ENCODE results near the gene CYBC1. TPM values are rescaled to one million over a fixed set of nuclear protein-coding genes. Genes with fewer than 3 reads are reported as not detected.

The CYBC1 gene
- total and polyA plus RNA-seq, 4 donors: 23.2 to 45.6 (median 34.9) TPM

DNA sequence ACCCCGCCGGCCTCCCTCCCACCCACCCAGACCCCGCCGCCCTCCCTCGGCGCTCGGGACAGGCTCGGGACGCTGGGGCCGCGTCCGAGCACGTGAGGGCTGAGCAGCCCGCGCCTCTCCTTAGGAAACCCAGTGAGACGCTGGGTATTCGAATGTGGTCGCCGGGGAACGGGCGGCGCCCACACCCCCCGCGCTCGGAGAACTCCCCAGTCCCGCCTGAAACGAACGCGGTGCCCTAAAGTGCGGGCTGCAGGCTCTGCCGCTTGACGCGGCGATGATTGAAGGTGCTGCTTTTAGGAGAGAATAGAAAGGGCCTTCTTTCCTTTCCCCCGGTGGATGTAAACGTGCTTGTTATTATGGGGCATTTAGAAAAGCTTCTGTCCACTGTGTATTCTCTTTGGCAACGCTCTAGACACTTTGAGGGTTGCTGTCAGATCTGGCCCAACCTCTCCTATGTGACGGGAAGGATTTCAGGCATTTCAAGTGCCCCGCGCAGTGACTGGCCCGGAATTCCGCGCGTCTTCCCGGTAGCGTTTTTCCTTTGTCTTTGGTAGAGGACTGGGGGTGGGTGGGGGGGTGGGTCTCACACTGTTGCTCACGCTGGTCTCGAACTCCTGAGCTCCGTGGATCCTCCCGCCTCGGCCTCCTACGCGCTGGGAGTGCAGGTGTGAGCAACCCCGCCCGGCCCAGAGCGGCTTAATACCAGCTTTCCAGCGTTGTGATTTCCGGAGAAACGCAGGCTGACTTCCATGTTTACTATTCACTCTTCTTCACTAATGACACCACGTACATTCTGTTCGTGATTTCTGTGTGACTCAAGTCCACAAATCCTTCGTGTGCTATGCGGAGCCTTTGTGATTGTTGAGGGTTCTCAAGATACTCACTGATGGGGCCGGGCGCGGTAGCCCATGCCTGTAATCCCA is 47.2 kb upstream of the CYBC1 start:
- Histone ChIP-seq H3K27ac (ENCODE audit: low read depth in 1 of 2, low read length in 2 of 2) (peak overlapping the region in 1 of 2 donors; percentile 29), H3K9ac (ENCODE audit: low read depth in 1 of 2, low read length in 2 of 2) (peak overlapping the region; percentile 42 to 48), H3K27me3 (ENCODE audit: control insufficient read depth in 4 of 4, insufficient read depth in 4 of 4, low read length in 3 of 4) (no peaks in the 10 kb centered on the region), H3K4me1 (ENCODE audit: control insufficient read depth in 4 of 4, insufficient read depth in 4 of 4, low read length in 3 of 4) (peaks cover 2 to 16% (median 8%) of the 10 kb centered on the region in 4 donors), H3K36me3 (ENCODE audit: control insufficient read depth in 4 of 4, insufficient read depth in 3 of 4, low read depth in 1 of 4, low read length in 3 of 4) (no peaks in the 10 kb centered on the region), H3K9me3 (ENCODE audit: control insufficient read depth in 4 of 4, low read length in 3 of 4) (no peaks in the 10 kb centered on the region), H3K4me3 (ENCODE audit: low read depth in 1 of 3, low read length in 3 of 3) (peak overlapping the region; percentile 37 to 61 (median 60))
- TF ChIP-seq NR2F2 (IDR thresholded peaks at IDR 0.05) (no peak), RXRA (IDR thresholded peaks at IDR 0.05) (no peak), RAD21 (IDR thresholded peaks at IDR 0.05) (no peak), TAF1 (conservative IDR thresholded peaks at IDR 0.05) (no peak)
- TF ChIP-seq, protein P1, sequence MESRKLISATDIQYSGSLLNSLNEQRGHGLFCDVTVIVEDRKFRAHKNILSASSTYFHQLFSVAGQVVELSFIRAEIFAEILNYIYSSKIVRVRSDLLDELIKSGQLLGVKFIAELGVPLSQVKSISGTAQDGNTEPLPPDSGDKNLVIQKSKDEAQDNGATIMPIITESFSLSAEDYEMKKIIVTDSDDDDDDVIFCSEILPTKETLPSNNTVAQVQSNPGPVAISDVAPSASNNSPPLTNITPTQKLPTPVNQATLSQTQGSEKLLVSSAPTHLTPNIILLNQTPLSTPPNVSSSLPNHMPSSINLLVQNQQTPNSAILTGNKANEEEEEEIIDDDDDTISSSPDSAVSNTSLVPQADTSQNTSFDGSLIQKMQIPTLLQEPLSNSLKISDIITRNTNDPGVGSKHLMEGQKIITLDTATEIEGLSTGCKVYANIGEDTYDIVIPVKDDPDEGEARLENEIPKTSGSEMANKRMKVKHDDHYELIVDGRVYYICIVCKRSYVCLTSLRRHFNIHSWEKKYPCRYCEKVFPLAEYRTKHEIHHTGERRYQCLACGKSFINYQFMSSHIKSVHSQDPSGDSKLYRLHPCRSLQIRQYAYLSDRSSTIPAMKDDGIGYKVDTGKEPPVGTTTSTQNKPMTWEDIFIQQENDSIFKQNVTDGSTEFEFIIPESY (IDR thresholded peaks at IDR 0.05): peak; percentile 8
- TF ChIP-seq, protein P2, sequence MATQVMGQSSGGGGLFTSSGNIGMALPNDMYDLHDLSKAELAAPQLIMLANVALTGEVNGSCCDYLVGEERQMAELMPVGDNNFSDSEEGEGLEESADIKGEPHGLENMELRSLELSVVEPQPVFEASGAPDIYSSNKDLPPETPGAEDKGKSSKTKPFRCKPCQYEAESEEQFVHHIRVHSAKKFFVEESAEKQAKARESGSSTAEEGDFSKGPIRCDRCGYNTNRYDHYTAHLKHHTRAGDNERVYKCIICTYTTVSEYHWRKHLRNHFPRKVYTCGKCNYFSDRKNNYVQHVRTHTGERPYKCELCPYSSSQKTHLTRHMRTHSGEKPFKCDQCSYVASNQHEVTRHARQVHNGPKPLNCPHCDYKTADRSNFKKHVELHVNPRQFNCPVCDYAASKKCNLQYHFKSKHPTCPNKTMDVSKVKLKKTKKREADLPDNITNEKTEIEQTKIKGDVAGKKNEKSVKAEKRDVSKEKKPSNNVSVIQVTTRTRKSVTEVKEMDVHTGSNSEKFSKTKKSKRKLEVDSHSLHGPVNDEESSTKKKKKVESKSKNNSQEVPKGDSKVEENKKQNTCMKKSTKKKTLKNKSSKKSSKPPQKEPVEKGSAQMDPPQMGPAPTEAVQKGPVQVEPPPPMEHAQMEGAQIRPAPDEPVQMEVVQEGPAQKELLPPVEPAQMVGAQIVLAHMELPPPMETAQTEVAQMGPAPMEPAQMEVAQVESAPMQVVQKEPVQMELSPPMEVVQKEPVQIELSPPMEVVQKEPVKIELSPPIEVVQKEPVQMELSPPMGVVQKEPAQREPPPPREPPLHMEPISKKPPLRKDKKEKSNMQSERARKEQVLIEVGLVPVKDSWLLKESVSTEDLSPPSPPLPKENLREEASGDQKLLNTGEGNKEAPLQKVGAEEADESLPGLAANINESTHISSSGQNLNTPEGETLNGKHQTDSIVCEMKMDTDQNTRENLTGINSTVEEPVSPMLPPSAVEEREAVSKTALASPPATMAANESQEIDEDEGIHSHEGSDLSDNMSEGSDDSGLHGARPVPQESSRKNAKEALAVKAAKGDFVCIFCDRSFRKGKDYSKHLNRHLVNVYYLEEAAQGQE (IDR thresholded peaks at IDR 0.05): peak; percentile 4
- WGBS: 13% methylated on average over 66 of the region's 66 CpGs
- peak; percentile 47 for DNase-seq (ENCODE audit: low spot score)

DNA sequence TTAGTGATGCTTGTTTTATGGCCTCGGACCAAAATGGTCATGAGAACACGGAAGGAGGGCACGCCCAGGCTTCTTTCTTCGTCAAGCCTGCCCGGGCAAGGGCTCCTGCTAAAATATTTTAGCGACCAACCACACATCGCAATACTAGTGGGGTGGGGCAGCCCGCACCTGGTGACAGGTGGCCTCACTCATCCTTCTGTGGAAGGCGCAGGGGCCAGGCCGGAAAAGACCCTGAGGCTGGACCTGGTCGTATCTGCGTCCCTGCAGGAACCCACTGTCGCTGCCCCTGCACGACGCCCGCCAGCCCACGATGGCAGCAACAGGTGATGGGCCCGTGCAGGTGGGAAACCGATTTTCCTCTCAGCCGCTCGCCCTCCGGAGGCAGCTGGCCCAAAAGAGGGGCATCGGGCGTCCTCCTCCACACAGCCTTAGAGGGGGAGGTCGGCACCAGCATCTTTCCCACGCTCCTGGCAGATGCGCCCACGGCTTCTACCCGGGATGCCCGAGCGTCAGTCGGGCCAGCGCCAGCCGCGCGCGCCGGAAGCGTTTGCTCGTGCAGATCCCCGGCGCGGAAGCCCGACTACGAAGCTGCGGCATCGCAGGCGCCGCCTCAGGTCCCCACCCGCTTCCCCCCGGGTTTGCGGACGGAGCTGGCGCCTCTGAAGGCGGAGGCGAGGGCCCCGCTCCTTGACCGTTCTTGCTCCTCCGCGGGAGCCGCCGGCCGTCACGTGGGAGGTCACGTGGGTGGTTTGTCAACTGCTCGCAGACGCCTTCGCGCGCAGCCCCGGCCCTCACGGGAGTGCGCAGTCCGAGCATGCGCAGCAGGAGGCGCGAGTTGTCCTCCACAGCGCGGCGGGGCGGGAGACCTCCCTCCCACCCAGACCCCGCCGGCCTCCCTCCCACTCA is 46.2 kb upstream of the CYBC1 start:
- 17% methylated on average over 83 of the region's 83 CpGs for WGBS
- Histone ChIP-seq H3K36me3 (ENCODE audit: control insufficient read depth in 4 of 4, insufficient read depth in 3 of 4, low read depth in 1 of 4, low read length in 3 of 4) (no peaks in the 10 kb centered on the region), H3K27me3 (ENCODE audit: control insufficient read depth in 4 of 4, insufficient read depth in 4 of 4, low read length in 3 of 4) (no peaks in the 10 kb centered on the region), H3K27ac (ENCODE audit: low read depth in 1 of 2, low read length in 2 of 2) (peak overlapping the region; percentile 9 to 63), H3K9ac (ENCODE audit: low read depth in 1 of 2, low read length in 2 of 2) (no peak overlapping the region), H3K9me3 (ENCODE audit: control insufficient read depth in 4 of 4, low read length in 3 of 4) (no peaks in the 10 kb centered on the region), H3K4me3 (ENCODE audit: low read depth in 1 of 3, low read length in 3 of 3) (peak overlapping the region; percentile 59 to 67 (median 61)), H3K4me1 (ENCODE audit: control insufficient read depth in 4 of 4, insufficient read depth in 4 of 4, low read length in 3 of 4) (peaks cover 2 to 11% (median 7%) of the 10 kb centered on the region in 4 donors)
- DNase-seq (ENCODE audit: low spot score): peak; percentile 93
- TF ChIP-seq YY1 (IDR thresholded peaks at IDR 0.05) (peak; percentile 22), FOXA1 (IDR thresholded peaks at IDR 0.05) (no peak), SP1 (IDR thresholded peaks at IDR 0.05) (no peak)
- TF ChIP-seq, protein P2 (IDR thresholded peaks at IDR 0.05): peak; percentile 13
- TF ChIP-seq, protein P3, sequence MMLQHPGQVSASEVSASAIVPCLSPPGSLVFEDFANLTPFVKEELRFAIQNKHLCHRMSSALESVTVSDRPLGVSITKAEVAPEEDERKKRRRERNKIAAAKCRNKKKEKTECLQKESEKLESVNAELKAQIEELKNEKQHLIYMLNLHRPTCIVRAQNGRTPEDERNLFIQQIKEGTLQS (IDR thresholded peaks at IDR 0.05): no peak
- TF ChIP-seq, protein P4, sequence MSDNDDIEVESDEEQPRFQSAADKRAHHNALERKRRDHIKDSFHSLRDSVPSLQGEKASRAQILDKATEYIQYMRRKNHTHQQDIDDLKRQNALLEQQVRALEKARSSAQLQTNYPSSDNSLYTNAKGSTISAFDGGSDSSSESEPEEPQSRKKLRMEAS (IDR thresholded peaks at IDR 0.05): peak; percentile 9

All from liver (tissue), 9 donors.